ENCODE measurements around the gene MRPL43. TPM values are rescaled to one million over a fixed set of nuclear protein-coding genes. Genes with fewer than 3 reads are reported as not detected.

MRPL43 gene
- total RNA-seq, 1 donor from 2014 or later, result 85.4 TPM

- Histone ChIP-seq H3K27me3 (no peaks in the 10 kb centered on the region), H3K36me3 (peaks cover 0 to 12% of the 10 kb centered on the region in 2 donors), H3K27ac (peak overlapping the region; percentile 100), H3K9me3 (no peaks in the 10 kb centered on the region), H3K4me3 (peak overlapping the region; percentile 79 to 92), H3K4me1 (peaks cover 41% of the 10 kb centered on the region)
- DNase-seq (ENCODE audit: extremely low spot score in 2 of 2), result no peak
- TF ChIP-seq POLR2AphosphoS5 (IDR thresholded peaks at IDR 0.05; ENCODE audit: insufficient read depth in 1 of 2, low read depth in 1 of 2) (peak in 1 of 2 donors; percentile 92), POLR2A (IDR thresholded peaks at IDR 0.05) (peak in 1 of 2 donors; percentile 96), CTCF (IDR thresholded peaks at IDR 0.05) (peak; percentile 87 to 95 (median 95))
- intact Hi-C loops (cut with DNase I), result loop anchor here (5.0 kb wide), 1 partner anchor 87 kb away; the partner anchor contains the start of gene SLF2
Observed at GRCh38 chr10:100998991-100999741, 11.9 kb upstream of the MRPL43 start.

- Histone ChIP-seq H3K36me3 (peaks cover 0 to 12% of the 10 kb centered on the region in 2 donors), H3K4me1 (peaks cover 41% of the 10 kb centered on the region), H3K4me3 (peak overlapping the region; percentile 79 to 92), H3K27ac (peak overlapping the region; percentile 100), H3K9me3 (no peaks in the 10 kb centered on the region), H3K27me3 (no peaks in the 10 kb centered on the region)
- DNase-seq (ENCODE audit: extremely low spot score in 2 of 2), result no peak
- no peak for TF ChIP-seq CTCF (IDR thresholded peaks at IDR 0.05)
- no peak for TF ChIP-seq POLR2A (IDR thresholded peaks at IDR 0.05)
- peak in 1 of 2 donors; percentile 83 for TF ChIP-seq POLR2AphosphoS5 (IDR thresholded peaks at IDR 0.05; ENCODE audit: insufficient read depth in 1 of 2, low read depth in 1 of 2)
- intact Hi-C loops (cut with DNase I), result loop anchor here (5.0 kb wide), 1 partner anchor 86 kb away; the partner anchor contains the start of gene SLF2
Observed at GRCh38 chr10:100998183-100998990, 11.1 kb upstream of the MRPL43 start.

- peaks cover 40% of the 10 kb centered on the region for H3K4me1 ChIP-seq
- H3K9me3 ChIP-seq, result no peaks in the 10 kb centered on the region
- DNase-seq (ENCODE audit: extremely low spot score in 2 of 2), result no peak
- peaks cover 0 to 13% of the 10 kb centered on the region in 2 donors for H3K36me3 ChIP-seq
- H3K27me3 ChIP-seq, result no peaks in the 10 kb centered on the region
- H3K27ac ChIP-seq, result peak overlapping the region; percentile 100
- intact Hi-C loops (cut with DNase I), result loop anchor here (2.0 to 5.0 kb wide), 2 partner anchors 15 to 85 kb away; partner anchors contain the start of gene SLF2
- TF ChIP-seq POLR2AphosphoS5 (IDR thresholded peaks at IDR 0.05; ENCODE audit: insufficient read depth in 1 of 2, low read depth in 1 of 2), result no peak
- peak; percentile 59 to 83 (median 63) for TF ChIP-seq CTCF (IDR thresholded peaks at IDR 0.05)
- peak overlapping the region; percentile 79 to 92 for H3K4me3 ChIP-seq
Observed at GRCh38 chr10:100997360-100998182, 10.3 kb upstream of the MRPL43 start.

GRCh38 chr10:100996678-100997359 is 9.5 kb upstream of the MRPL43 start:
- TF ChIP-seq CTCF (IDR thresholded peaks at IDR 0.05), result no peak
- TF ChIP-seq POLR2A (IDR thresholded peaks at IDR 0.05), result no peak
- TF ChIP-seq POLR2AphosphoS5 (IDR thresholded peaks at IDR 0.05; ENCODE audit: insufficient read depth in 1 of 2, low read depth in 1 of 2), result no peak
- H3K27me3 ChIP-seq, result no peaks in the 10 kb centered on the region
- H3K27ac ChIP-seq, result peak overlapping the region; percentile 100
- no peak for DNase-seq (ENCODE audit: extremely low spot score in 2 of 2)
- intact Hi-C loops (cut with DNase I), result loop anchor here (2.0 to 5.0 kb wide), 2 partner anchors 16 to 85 kb away; partner anchors contain the start of gene SLF2
- peaks cover 0 to 13% of the 10 kb centered on the region in 2 donors for H3K36me3 ChIP-seq
- H3K4me3 ChIP-seq, result peak overlapping the region; percentile 79 to 92
- H3K9me3 ChIP-seq, result no peaks in the 10 kb centered on the region
- H3K4me1 ChIP-seq, result peaks cover 32% of the 10 kb centered on the region

Measured in vagina (tissue), 2 donors.